Astrocyte of the spinal cord (primary cell): ENCODE data around the gene HSD17B8.

ENCODE experiments used
- DNase-seq: peaks from one replicate; pipeline ENCODE4 v3.0.0; 2011; ENCODE audit warnings: low read depth, low spot score
- H3K4me3 ChIP-seq: 2 replicates; pipeline ENCODE4 v1.5.1; 2011; ENCODE audit warnings: low read depth, mild to moderate bottlenecking, low read length, moderate library complexity
- in situ Hi-C: cut with HindIII; loops from 2 replicates; pipeline ENCODE4 v1.10.0; 2017; ENCODE audit warnings: low sequenced_read_pairs
- TF ChIP-seq, protein P1 (sequence below): IDR thresholded peaks from 2 replicates; pipeline ENCODE4 v1.5.1; 2012; ENCODE audit warnings: low read depth, mild to moderate bottlenecking, low read length, inconsistent platforms

The HSD17B8 gene

DNA sequence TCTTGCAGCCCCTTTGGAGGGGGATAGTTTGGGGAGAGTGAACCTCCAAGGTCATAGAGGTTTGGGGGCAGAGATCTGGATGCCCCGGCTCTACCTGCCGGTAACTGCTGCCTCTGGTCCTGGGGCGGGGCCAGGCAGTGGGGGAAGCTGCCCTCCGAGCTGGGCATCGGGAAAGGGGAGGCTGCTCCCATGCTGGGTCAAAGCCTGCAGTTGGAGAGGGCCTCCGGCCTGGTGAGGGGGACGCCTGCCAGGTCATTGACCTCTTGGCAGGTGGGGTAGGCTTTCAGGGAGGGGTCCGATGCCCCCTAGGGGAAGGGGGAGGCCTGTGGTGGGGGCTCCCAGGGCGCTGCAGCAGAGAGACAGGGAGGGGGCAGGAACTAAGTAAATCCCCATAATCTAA is 19.3 kb upstream of the HSD17B8 start:
- in situ Hi-C loops: no loop called here
- no peak overlapping the region for H3K4me3 ChIP-seq
- TF ChIP-seq, protein P1, sequence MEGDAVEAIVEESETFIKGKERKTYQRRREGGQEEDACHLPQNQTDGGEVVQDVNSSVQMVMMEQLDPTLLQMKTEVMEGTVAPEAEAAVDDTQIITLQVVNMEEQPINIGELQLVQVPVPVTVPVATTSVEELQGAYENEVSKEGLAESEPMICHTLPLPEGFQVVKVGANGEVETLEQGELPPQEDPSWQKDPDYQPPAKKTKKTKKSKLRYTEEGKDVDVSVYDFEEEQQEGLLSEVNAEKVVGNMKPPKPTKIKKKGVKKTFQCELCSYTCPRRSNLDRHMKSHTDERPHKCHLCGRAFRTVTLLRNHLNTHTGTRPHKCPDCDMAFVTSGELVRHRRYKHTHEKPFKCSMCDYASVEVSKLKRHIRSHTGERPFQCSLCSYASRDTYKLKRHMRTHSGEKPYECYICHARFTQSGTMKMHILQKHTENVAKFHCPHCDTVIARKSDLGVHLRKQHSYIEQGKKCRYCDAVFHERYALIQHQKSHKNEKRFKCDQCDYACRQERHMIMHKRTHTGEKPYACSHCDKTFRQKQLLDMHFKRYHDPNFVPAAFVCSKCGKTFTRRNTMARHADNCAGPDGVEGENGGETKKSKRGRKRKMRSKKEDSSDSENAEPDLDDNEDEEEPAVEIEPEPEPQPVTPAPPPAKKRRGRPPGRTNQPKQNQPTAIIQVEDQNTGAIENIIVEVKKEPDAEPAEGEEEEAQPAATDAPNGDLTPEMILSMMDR: no peak
- DNase-seq: no peak

DNA sequence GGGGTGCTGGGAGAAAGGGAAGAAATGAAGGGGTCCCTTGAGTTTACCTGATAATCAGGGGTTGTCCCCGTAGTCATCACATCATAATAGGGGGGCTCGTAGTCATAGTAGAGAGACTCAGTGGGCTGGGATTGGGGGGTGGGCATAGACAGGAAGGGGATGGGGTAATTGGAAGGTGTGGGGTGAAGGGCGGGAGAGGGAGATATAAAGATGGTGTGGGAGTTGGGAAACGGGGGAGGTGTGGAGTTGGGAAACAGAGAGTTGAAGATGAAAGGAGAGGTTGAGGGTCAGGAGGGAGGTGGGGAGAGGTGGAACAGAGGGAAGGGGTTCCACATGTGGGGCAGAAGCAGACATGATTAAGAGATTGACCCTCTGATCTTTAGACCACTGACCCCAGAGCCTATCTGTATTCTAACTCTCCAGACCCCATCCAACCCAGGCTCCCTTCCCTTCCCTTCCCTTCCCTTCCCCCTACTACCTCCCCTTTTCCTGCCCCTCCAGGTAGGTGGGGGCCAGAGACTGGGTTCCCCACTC is 18.7 kb upstream of the HSD17B8 start:
- TF ChIP-seq, protein P1: no peak
- in situ Hi-C loops: no loop called here
- no peak overlapping the region for H3K4me3 ChIP-seq
- DNase-seq: no peak

DNA sequence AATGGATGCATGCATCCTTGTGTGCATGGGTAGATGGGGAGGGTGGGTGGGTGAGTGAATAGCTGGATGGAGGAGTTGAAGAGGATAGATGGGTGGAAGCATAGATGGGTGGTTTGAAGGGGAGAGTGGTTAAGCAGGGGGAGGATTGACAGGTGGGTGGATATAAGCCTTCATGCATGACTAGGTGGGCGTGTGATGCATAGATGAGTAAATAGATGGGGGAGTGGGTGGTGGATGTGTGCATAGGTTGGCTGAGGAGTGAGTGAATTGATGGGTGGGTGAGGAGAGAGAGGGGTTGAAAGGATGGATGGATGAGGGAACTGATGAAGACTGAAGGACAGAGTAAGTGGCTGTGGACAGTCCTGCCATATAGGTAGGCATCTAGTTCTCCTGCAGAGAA is 16.6 kb upstream of the HSD17B8 start:
- in situ Hi-C loops: no loop called here
- no peak overlapping the region for H3K4me3 ChIP-seq
- no peak for DNase-seq
- TF ChIP-seq, protein P1: no peak

DNA sequence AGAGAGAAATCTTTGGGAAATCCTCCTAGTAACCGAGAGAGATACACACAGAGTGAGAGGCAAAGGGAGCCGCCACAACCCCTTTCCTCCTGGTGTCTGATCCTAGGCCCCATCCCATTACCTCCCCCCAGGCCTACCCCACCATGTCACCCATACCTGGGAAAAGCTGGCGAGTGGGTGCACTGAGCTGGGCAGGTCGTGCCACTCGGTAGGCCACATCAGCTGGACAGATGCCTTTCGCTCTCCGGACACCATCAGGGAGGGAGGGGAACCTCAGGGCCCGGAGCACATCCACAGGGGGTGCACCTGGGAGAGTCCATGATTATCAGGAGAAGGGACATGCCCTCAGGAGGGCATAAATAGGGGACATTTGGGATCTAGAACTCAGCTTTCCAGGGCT is 15.3 kb upstream of the HSD17B8 start:
- in situ Hi-C loops: no loop called here
- no peak for DNase-seq
- H3K4me3 ChIP-seq: no peak overlapping the region
- TF ChIP-seq, protein P1: no peak

DNA sequence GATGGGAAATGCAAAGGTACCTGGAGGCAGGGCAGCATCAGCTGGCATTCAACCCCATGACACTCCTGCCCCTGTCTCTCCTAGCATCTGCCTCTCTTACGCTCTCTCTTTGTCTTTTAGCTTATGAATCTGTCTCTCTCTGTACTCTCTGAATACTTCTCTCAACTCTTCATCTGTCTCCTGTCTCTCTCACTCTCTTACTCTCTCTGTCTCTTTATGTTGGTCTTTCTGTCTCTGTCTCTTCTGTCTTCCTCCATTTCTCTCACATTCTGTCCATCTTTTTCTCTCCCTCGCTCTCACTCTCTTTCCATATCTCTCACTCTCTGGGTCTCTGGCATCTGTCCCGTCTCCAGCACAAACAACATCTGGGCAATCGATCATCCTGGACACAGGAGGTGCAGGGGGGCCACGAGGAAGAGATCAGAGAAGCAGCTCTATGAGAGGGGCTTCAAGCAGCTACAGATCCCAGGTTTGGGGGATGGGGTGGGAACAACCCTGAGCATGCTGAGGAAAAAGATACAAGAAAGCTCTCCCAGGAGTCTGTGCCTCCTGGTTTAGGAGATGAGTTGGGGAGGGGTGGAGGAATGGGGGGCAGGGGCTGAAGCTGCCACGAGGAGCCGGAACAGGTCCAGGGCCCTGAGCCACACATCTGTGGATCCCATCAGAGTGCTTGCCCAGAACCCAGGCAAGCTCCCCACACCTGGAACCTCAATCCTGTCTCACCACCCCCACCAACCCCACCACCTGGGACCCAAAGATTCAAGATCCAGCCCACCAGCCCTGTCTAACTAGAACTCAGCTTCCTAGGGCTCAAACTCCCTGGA is 14.6 kb upstream of the HSD17B8 start:
- no peak for DNase-seq
- in situ Hi-C loops: no loop called here
- H3K4me3 ChIP-seq: no peak overlapping the region
- TF ChIP-seq, protein P1: no peak

DNA sequence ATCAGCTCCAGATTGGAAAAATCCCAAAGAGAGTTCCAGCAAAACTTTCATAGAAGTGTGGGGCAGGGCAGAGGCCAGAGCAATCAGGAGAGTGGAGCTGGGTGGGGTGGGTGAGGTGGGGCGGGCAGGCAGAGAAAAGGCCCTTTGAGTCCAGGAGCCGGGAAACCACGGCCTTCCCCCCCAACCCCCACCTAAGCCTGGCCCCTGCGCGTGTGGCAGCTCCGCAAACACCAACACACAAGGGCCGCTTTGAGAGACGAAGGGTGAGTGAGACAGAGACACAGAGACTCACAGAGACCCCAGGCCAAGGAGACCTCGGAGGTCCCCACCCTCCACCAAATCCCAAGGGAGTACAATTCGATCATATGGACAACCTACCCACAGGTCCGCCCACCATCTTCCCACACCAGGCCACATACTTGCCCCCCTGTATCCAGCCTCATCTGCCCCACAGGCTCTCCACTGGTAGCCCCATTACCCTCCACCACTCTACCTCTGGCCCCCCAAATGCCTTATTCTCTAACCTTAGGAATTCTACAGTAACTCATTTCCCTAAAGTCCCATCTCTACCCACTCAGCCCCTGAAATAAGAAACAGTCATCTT is 13.8 kb upstream of the HSD17B8 start:
- in situ Hi-C loops: no loop called here
- TF ChIP-seq, protein P1: no peak

More for the DNA sequence above, 13.8 kb upstream of the HSD17B8 start:
- DNase-seq: no peak
- no peak overlapping the region for H3K4me3 ChIP-seq
